WTC11 (cell line): ENCODE measurements around the gene PPP1R16B. TPM values are rescaled to one million over a fixed set of nuclear protein-coding genes. Genes with fewer than 3 reads are reported as not detected.
A peak's percentile ranks its signal among the peaks of the same experiment; 100 is the strongest.

ENCODE experiments used
- ATAC-seq: fragments of 200-7000 bp; cut with Tn5 transposase; 2 replicates; pipeline ENCODE4 v1.10.0; 2021; ENCODE audit warnings: mild to moderate bottlenecking, moderate library complexity
- CTCF ChIA-PET: fragments of 300-600 bp; sonication (Branson Sonifier 250); formaldehyde crosslinking; loops from one replicate; lab custom pipeline; 2021; ENCODE audit warnings: antibody characterized with exemption; lab: Charles Lee
- POLR2A ChIA-PET: fragments of 350-600 bp; sonication (Branson Sonifier 250); formaldehyde crosslinking; loops from one replicate; lab custom pipeline; 2021; ENCODE audit warnings: antibody characterized with exemption; lab: Charles Lee
- DNase-seq: peaks from one replicate; pipeline ENCODE4 v3.0.0; 2021; ENCODE audit warnings: low spot score
- H3K27ac Mint-ChIP-seq: 2 replicates; pipeline ENCODE4 v1.8.0; 2021; ENCODE audit warnings: mixed read lengths
- H3K27me3 Mint-ChIP-seq: 2 replicates; pipeline ENCODE4 v1.8.0; 2021; ENCODE audit warnings: low read depth, mild to moderate bottlenecking, moderate library complexity, mixed read lengths
- H3K36me3 Mint-ChIP-seq: 2 replicates; pipeline ENCODE4 v1.8.0; 2021; ENCODE audit warnings: mixed read lengths
- H3K4me1 Mint-ChIP-seq: 2 replicates; pipeline ENCODE4 v1.8.0; 2022; ENCODE audit warnings: mixed read lengths
- H3K4me3 Mint-ChIP-seq: 2 replicates; pipeline ENCODE4 v1.8.0; 2021; ENCODE audit warnings: mild to moderate bottlenecking, moderate library complexity, mixed read lengths
- H3K9me3 Mint-ChIP-seq: 2 replicates; pipeline ENCODE4 v1.8.0; 2021; ENCODE audit warnings: mixed read lengths
- ATF1 ChIP-seq: sonication (generic); formaldehyde crosslinking; IDR thresholded peaks from 2 replicates; pipeline ENCODE4 v1.8.1; 2023; ENCODE audit warnings: mild to moderate bottlenecking, moderate library complexity, missing genetic modification reagents
- HMGA2 ChIP-seq: fragments of 250-450 bp; sonication (Bioruptor Pico); IDR thresholded peaks from 2 replicates; pipeline ENCODE4 v1.4.0; 2021; ENCODE audit warnings: mild to moderate bottlenecking, moderate library complexity
- NFATC4 ChIP-seq: fragments of 250-450 bp; sonication (Bioruptor Pico); IDR thresholded peaks from 2 replicates; pipeline ENCODE4 v1.9.0; 2021; ENCODE audit warnings: mild to moderate bottlenecking
- NFYB ChIP-seq: sonication (generic); formaldehyde crosslinking; conservative IDR thresholded peaks from 2 replicates; pipeline ENCODE4 v1.8.0; 2022; ENCODE audit warnings: low read depth, missing genetic modification reagents
- NR3C1 ChIP-seq: sonication (generic); formaldehyde crosslinking; conservative IDR thresholded peaks from 2 replicates; pipeline ENCODE4 v1.8.1; 2023; ENCODE audit warnings: low read depth, mild to moderate bottlenecking, missing genetic modification reagents
- RELA ChIP-seq: sonication (generic); formaldehyde crosslinking; IDR thresholded peaks from 2 replicates; pipeline ENCODE4 v1.8.1; 2022; ENCODE audit warnings: missing genetic modification reagents, mild to moderate bottlenecking, borderline replicate concordance
- RORB ChIP-seq: fragments of 250-450 bp; sonication (Bioruptor Pico); IDR thresholded peaks from 2 replicates; pipeline ENCODE4 v1.9.0; 2021; ENCODE audit warnings: mild to moderate bottlenecking
- SMAD3 ChIP-seq: sonication (generic); formaldehyde crosslinking; IDR thresholded peaks from 2 replicates; pipeline ENCODE4 v1.8.0; 2022; ENCODE audit warnings: missing genetic modification reagents, mild to moderate bottlenecking, borderline replicate concordance
- TCF7 ChIP-seq: sonication (generic); formaldehyde crosslinking; IDR thresholded peaks from 2 replicates; pipeline ENCODE4 v1.8.0; 2022; ENCODE audit warnings: mild to moderate bottlenecking, low read depth, missing genetic modification reagents, moderate library complexity
- TEAD1 ChIP-seq: sonication (generic); formaldehyde crosslinking; IDR thresholded peaks from 2 replicates; pipeline ENCODE4 v1.8.0; 2022; ENCODE audit warnings: mild to moderate bottlenecking, missing genetic modification reagents
- ZNF121 ChIP-seq: sonication (generic); formaldehyde crosslinking; IDR thresholded peaks from 2 replicates; pipeline ENCODE4 v1.8.0; 2023; ENCODE audit warnings: missing genetic modification reagents
- ZNF219 ChIP-seq: sonication (generic); formaldehyde crosslinking; IDR thresholded peaks from 2 replicates; pipeline ENCODE4 v1.8.0; 2023; ENCODE audit warnings: missing genetic modification reagents, mild to moderate bottlenecking, borderline replicate concordance
- ZNF232 ChIP-seq: sonication (generic); formaldehyde crosslinking; IDR thresholded peaks from 2 replicates; pipeline ENCODE4 v1.8.0; 2022; ENCODE audit warnings: mild to moderate bottlenecking, missing genetic modification reagents
- ZNF317 ChIP-seq: sonication (generic); formaldehyde crosslinking; IDR thresholded peaks from 2 replicates; pipeline ENCODE4 v1.8.1; 2023; ENCODE audit warnings: low read depth, mild to moderate bottlenecking, moderate library complexity, missing genetic modification reagents, borderline replicate concordance
- ZNF671 ChIP-seq: fragments of 250-450 bp; sonication (Bioruptor Pico); IDR thresholded peaks from 2 replicates; pipeline ENCODE4 v1.8.0; 2021; ENCODE audit warnings: mild to moderate bottlenecking
- total RNA-seq: library from RNA; stranded (reverse); gene quantifications from 3 replicates; pipeline ENCODE4 v1.2.3, GENCODE V29; 2021
- TF ChIP-seq, protein P1 (sequence below): sonication (generic); formaldehyde crosslinking; IDR thresholded peaks from 2 replicates; pipeline ENCODE4 v1.8.1; 2023; ENCODE audit warnings: mild to moderate bottlenecking, missing genetic modification reagents, moderate library complexity
- TF ChIP-seq, protein P2 (sequence below): fragments of 250-450 bp; sonication (Bioruptor Pico); IDR thresholded peaks from 2 replicates; pipeline ENCODE4 v1.9.0; 2021; ENCODE audit warnings: mild to moderate bottlenecking
- TF ChIP-seq, protein P3 (sequence below): fragments of 200-600 bp; IDR thresholded peaks from 2 replicates; pipeline ENCODE4 v1.8.0; 2022; ENCODE audit warnings: antibody characterized with exemption
- TF ChIP-seq, protein P4 (sequence below): sonication (generic); formaldehyde crosslinking; IDR thresholded peaks from 2 replicates; pipeline ENCODE4 v1.8.1; 2023; ENCODE audit warnings: mild to moderate bottlenecking, moderate library complexity, missing genetic modification reagents
- TF ChIP-seq, protein P5 (sequence below): sonication (generic); formaldehyde crosslinking; conservative IDR thresholded peaks from 2 replicates; pipeline ENCODE4 v1.8.1; 2022; ENCODE audit warnings: mild to moderate bottlenecking, missing genetic modification reagents

Gene PPP1R16B
- total RNA-seq, 1 experiment from 2014 or later: 12.0 TPM

DNA sequence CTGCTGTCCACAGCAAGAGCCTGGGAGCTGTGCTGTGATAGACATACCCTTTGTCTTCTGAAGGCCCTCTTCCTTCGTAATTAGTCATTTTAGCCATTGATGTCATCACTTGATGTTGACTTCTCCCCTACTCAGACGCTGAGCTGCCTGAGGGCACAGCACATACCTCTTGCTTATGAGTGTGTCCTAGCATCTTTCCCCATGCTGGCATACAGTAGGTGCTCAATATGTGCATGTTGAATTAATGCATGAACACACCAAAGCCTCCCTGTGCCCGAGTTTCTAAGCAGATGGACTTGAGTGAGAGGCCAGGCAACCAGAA lies 85.0 kb downstream of the PPP1R16B start:
- ATAC-seq: no peak
- no peak overlapping the region for H3K27ac Mint-ChIP-seq

DNA sequence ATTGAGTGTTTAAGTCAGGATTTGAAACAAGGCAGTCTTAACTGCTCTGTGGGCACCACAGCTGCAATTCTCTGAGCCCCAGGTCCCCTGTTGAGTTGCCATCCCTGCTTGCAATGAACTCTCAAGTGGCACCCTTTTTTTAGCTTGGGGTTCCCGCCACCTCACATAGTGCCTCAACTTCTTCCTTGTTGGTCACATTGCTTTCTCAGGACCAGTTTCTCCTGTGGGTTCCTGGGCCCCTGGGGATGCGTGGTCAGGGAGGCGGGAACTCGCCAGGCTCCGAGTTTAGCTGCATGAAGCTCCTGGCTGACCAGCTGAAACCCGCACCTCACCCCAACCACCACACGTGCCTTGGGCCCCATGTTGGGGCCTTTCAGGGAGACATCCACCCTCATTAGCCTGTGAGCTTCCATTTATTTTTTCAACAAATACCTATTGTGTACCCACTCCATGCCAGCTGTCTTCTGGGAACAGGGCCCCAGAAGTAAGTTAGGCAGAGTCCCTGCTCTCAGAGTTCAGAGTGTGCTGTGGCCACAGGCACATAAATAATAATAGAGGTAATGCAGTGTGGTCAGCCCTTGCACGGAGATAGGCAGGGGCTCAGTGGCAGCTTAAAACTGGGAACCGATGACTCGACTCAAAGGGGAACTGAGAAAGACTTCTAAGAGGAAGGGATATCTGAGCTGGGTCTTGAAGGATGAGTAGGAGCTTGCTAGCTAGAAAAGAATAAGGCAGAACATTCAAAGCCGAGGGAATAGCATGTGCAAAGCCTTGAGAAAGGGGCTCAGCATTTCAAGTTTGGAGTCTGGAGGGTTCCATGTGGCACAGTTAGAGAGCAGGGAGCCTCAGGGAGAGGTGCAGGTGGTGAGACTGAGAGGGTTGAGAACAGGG lies 86.8 kb downstream of the PPP1R16B start:
- no peak overlapping the region for H3K4me3 Mint-ChIP-seq
- no peaks in the 10 kb centered on the region for H3K36me3 Mint-ChIP-seq
- DNase-seq (no peak), ATAC-seq (no peak)
- no peaks in the 10 kb centered on the region for H3K9me3 Mint-ChIP-seq
- TF ChIP-seq NFATC4 (CRISPR knock-in tag): no peak
- no peak for TF ChIP-seq ZNF671 (CRISPR knock-in tag)
- TF ChIP-seq SMAD3 (CRISPR knock-in tag): no peak
- TF ChIP-seq ZNF317: no peak
- no peak overlapping the region for H3K27ac Mint-ChIP-seq
- H3K27me3 Mint-ChIP-seq: peaks cover 3% of the 10 kb centered on the region; the same call in 1 of the 2 replicates
- CTCF ChIA-PET: interaction anchor here (0.8 to 4.3 kb wide), 23 partner anchors 10 to 554 kb away, joined by 3 to 54 read pairs (median 8); partner anchors contain the start of genes ACTR5, DHX35, FAM83D and PPP1R16B
- POLR2A ChIA-PET: interaction anchor here (0.6 to 1.3 kb wide), 5 partner anchors 31 to 113 kb away, joined by 3 to 5 read pairs (median 3); partner anchors contain the start of genes DHX35, FAM83D and PPP1R16B
- peaks cover 14% of the 10 kb centered on the region for H3K4me1 Mint-ChIP-seq

More for the DNA sequence above, 85.0 kb downstream of the PPP1R16B start:
- DNase-seq: no peak
- H3K4me3 Mint-ChIP-seq: no peak overlapping the region
- POLR2A ChIA-PET: interaction anchor here (0.6 kb wide), 1 partner anchor 585 kb away, joined by 6 read pairs; no protein-coding TSS in a partner anchor
- CTCF ChIA-PET: no interaction called here
- H3K4me1 Mint-ChIP-seq: peaks cover 14% of the 10 kb centered on the region
- H3K27me3 Mint-ChIP-seq: peaks cover 3% of the 10 kb centered on the region; the same call in 1 of the 2 replicates
- H3K36me3 Mint-ChIP-seq: no peaks in the 10 kb centered on the region
- no peaks in the 10 kb centered on the region for H3K9me3 Mint-ChIP-seq
- TF ChIP-seq ZNF219 (CRISPR knock-in tag) (no peak), ZNF232 (CRISPR knock-in tag) (no peak), TCF7 (CRISPR knock-in tag) (no peak), ATF1 (CRISPR knock-in tag) (no peak)
- TF ChIP-seq, protein P1, sequence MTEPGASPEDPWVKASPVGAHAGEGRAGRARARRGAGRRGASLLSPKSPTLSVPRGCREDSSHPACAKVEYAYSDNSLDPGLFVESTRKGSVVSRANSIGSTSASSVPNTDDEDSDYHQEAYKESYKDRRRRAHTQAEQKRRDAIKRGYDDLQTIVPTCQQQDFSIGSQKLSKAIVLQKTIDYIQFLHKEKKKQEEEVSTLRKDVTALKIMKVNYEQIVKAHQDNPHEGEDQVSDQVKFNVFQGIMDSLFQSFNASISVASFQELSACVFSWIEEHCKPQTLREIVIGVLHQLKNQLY (CRISPR knock-in tag): no peak
- TF ChIP-seq, protein P2, sequence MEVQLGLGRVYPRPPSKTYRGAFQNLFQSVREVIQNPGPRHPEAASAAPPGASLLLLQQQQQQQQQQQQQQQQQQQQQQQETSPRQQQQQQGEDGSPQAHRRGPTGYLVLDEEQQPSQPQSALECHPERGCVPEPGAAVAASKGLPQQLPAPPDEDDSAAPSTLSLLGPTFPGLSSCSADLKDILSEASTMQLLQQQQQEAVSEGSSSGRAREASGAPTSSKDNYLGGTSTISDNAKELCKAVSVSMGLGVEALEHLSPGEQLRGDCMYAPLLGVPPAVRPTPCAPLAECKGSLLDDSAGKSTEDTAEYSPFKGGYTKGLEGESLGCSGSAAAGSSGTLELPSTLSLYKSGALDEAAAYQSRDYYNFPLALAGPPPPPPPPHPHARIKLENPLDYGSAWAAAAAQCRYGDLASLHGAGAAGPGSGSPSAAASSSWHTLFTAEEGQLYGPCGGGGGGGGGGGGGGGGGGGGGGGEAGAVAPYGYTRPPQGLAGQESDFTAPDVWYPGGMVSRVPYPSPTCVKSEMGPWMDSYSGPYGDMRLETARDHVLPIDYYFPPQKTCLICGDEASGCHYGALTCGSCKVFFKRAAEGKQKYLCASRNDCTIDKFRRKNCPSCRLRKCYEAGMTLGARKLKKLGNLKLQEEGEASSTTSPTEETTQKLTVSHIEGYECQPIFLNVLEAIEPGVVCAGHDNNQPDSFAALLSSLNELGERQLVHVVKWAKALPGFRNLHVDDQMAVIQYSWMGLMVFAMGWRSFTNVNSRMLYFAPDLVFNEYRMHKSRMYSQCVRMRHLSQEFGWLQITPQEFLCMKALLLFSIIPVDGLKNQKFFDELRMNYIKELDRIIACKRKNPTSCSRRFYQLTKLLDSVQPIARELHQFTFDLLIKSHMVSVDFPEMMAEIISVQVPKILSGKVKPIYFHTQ (CRISPR knock-in tag): no peak

DNA sequence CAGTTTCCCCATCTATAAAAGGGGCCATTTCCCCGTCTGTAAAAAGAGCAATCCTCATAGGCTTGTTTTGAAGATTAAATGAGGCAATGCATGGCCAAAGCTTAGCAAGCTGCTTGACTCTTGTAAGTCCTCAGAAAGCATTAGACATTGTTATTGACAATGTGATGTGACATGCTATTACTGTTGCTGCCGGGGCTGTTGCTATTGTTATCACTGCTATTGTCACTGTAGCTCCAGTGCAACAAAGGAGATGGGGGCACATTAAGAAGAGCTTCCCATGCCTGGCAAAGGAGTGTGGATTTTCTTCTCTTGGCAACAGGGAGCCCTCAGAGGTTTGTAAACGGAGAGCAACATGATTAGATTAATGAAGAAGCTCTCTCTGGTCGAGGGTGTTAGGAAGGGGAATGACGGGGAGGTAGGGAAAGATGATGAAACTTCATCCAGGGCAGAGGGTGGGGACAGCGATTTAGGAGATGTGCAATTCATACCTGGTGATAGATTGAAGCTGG lies 87.6 kb downstream of the PPP1R16B start:
- no peaks in the 10 kb centered on the region for H3K36me3 Mint-ChIP-seq
- H3K27ac Mint-ChIP-seq: no peak overlapping the region
- peaks cover 14% of the 10 kb centered on the region for H3K4me1 Mint-ChIP-seq
- DNase-seq: no peak
- peak overlapping the region; percentile 51 for H3K4me3 Mint-ChIP-seq
- no peaks in the 10 kb centered on the region for H3K9me3 Mint-ChIP-seq
- H3K27me3 Mint-ChIP-seq: peaks cover 3% of the 10 kb centered on the region; the same call in 1 of the 2 replicates
- no peak for ATAC-seq
- ChIA-PET POLR2A (interaction anchor here (0.6 to 1.3 kb wide), 6 partner anchors 14 to 249 kb away, joined by 3 to 7 read pairs (median 3); partner anchors contain the start of genes DHX35, FAM83D and PPP1R16B), CTCF (interaction anchor here (0.5 to 4.3 kb wide), 37 partner anchors 11 to 1241 kb away, joined by 3 to 54 read pairs (median 5); partner anchors contain the start of genes ACTR5, DHX35, FAM83D and PPP1R16B)
- TF ChIP-seq, protein P3, sequence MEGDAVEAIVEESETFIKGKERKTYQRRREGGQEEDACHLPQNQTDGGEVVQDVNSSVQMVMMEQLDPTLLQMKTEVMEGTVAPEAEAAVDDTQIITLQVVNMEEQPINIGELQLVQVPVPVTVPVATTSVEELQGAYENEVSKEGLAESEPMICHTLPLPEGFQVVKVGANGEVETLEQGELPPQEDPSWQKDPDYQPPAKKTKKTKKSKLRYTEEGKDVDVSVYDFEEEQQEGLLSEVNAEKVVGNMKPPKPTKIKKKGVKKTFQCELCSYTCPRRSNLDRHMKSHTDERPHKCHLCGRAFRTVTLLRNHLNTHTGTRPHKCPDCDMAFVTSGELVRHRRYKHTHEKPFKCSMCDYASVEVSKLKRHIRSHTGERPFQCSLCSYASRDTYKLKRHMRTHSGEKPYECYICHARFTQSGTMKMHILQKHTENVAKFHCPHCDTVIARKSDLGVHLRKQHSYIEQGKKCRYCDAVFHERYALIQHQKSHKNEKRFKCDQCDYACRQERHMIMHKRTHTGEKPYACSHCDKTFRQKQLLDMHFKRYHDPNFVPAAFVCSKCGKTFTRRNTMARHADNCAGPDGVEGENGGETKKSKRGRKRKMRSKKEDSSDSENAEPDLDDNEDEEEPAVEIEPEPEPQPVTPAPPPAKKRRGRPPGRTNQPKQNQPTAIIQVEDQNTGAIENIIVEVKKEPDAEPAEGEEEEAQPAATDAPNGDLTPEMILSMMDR: no peak
- TF ChIP-seq, protein P2 (CRISPR knock-in tag): no peak
- no peak for TF ChIP-seq ZNF121
- TF ChIP-seq HMGA2: no peak
- TF ChIP-seq, protein P4, sequence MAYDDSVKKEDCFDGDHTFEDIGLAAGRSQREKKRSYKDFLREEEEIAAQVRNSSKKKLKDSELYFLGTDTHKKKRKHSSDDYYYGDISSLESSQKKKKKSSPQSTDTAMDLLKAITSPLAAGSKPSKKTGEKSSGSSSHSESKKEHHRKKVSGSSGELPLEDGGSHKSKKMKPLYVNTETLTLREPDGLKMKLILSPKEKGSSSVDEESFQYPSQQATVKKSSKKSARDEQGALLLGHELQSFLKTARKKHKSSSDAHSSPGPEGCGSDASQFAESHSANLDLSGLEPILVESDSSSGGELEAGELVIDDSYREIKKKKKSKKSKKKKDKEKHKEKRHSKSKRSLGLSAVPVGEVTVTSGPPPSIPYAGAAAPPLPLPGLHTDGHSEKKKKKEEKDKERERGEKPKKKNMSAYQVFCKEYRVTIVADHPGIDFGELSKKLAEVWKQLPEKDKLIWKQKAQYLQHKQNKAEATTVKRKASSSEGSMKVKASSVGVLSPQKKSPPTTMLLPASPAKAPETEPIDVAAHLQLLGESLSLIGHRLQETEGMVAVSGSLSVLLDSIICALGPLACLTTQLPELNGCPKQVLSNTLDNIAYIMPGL (CRISPR knock-in tag): no peak
- TF ChIP-seq, protein P5, sequence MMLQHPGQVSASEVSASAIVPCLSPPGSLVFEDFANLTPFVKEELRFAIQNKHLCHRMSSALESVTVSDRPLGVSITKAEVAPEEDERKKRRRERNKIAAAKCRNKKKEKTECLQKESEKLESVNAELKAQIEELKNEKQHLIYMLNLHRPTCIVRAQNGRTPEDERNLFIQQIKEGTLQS (CRISPR knock-in tag): no peak
- TF ChIP-seq NR3C1 (CRISPR knock-in tag): no peak
- no peak for TF ChIP-seq RORB
- TF ChIP-seq RELA (CRISPR knock-in tag): no peak
- TF ChIP-seq TEAD1 (CRISPR knock-in tag): no peak
- no peak for TF ChIP-seq NFYB (CRISPR knock-in tag)
